HFF-Myc (cell line): ENCODE measurements around the gene ZNF764.

Source experiments
- DNase-seq: peaks from one replicate; pipeline ENCODE4 v3.0.0-alpha.2; 2011; ENCODE audit warnings: low read depth; ENCODE audit errors: extremely low read depth
- H3K4me3 ChIP-seq: replicated peaks from 2 replicates; pipeline ENCODE4 v1.5.1; 2011; ENCODE audit warnings: low read depth, mild to moderate bottlenecking, control low read depth, low read length
- CTCF ChIP-seq: IDR thresholded peaks from 2 replicates; pipeline ENCODE4 v1.5.1; 2012; ENCODE audit warnings: mild to moderate bottlenecking, low read depth, low read length, control low read depth; ENCODE audit errors: missing control alignments

Gene ZNF764

GRCh38 chr16:30569746-30570635, 11.8 kb upstream of the ZNF764 start:
- no peak overlapping the region for H3K4me3 ChIP-seq
- TF ChIP-seq CTCF, result no peak
- no peak for DNase-seq

- no peak for TF ChIP-seq CTCF
- no peak for DNase-seq
- no peak overlapping the region for H3K4me3 ChIP-seq
Measured at GRCh38 chr16:30569281-30569680, 11.1 kb upstream of the ZNF764 start.

- no peak overlapping the region for H3K4me3 ChIP-seq
- no peak for TF ChIP-seq CTCF
- no peak for DNase-seq
Measured at GRCh38 chr16:30567991-30568638, 9.9 kb upstream of the ZNF764 start.

- DNase-seq, result no peak
- no peak overlapping the region for H3K4me3 ChIP-seq
- TF ChIP-seq CTCF, result no peak
Measured at GRCh38 chr16:30567160-30567990, 9.2 kb upstream of the ZNF764 start.

- TF ChIP-seq CTCF, result no peak
- H3K4me3 ChIP-seq, result no peak overlapping the region
- DNase-seq, result no peak
Measured at GRCh38 chr16:30566531-30566930, 8.4 kb upstream of the ZNF764 start.

GRCh38 chr16:30565984-30566383, 7.8 kb upstream of the ZNF764 start:
- no peak for DNase-seq
- H3K4me3 ChIP-seq, result no peak overlapping the region
- TF ChIP-seq CTCF, result no peak
